Natural killer cell (primary cell): ENCODE data around the gene MTARC2. TPM values are rescaled to one million over a fixed set of nuclear protein-coding genes. Genes with fewer than 3 reads are reported as not detected.

Experiments used
- ATAC-seq, 3 donors: fragments of 150-1000 bp in 2 of 3; fragments of 200-7000 bp in 1 of 3; cut with Tn5 transposase; 1 replicate in 1 of 3; 2 replicates in 2 of 3; pipeline ENCODE4 v1.10.0; 2021; ENCODE audit warnings: mild to moderate bottlenecking in 2 of 3, moderate library complexity in 2 of 3
- DNase-seq, 2 donors: peaks; one replicate each; pipeline versions ENCODE4 v3.0.0 to v3.0.0-alpha.2; 2013 to 2021; ENCODE audit warnings: mixed read lengths in 1 of 2
- H3K27ac ChIP-seq: one replicate; pipeline ENCODE4 v1.5.1; 2013; ENCODE audit warnings: mild to moderate bottlenecking, low read length
- H3K27me3 ChIP-seq: one replicate; pipeline ENCODE4 v1.6.1; 2013; ENCODE audit warnings: low read length; ENCODE audit not compliant: control insufficient read depth, insufficient read depth
- H3K36me3 ChIP-seq: one replicate; pipeline ENCODE4 v1.6.1; 2013; ENCODE audit warnings: low read length; ENCODE audit not compliant: control insufficient read depth, insufficient read depth
- H3K4me1 ChIP-seq: one replicate; pipeline ENCODE4 v1.6.1; 2013; ENCODE audit warnings: low read length; ENCODE audit not compliant: control insufficient read depth, insufficient read depth
- H3K4me3 ChIP-seq: one replicate; pipeline ENCODE4 v1.5.1; 2013; ENCODE audit warnings: low read length
- H3K9me3 ChIP-seq: one replicate; pipeline ENCODE4 v1.6.1; 2013; ENCODE audit warnings: low read length; ENCODE audit not compliant: control insufficient read depth, insufficient read depth
- H3K27ac Mint-ChIP-seq, 2 donors: one replicate each; pipeline ENCODE4 v1.8.0; 2022; ENCODE audit warnings: mild to moderate bottlenecking in 2 of 2, mixed read lengths in 2 of 2, moderate library complexity in 1 of 2
- H3K27me3 Mint-ChIP-seq, 2 donors: one replicate each; pipeline ENCODE4 v1.8.0; 2022; ENCODE audit warnings: low read depth in 2 of 2, mixed read lengths in 2 of 2
- H3K36me3 Mint-ChIP-seq: one replicate; pipeline ENCODE4 v1.8.0; 2022; ENCODE audit warnings: mixed read lengths
- H3K4me1 Mint-ChIP-seq, 2 donors: one replicate each; pipeline ENCODE4 v1.8.0; 2022; ENCODE audit warnings: mixed read lengths in 2 of 2
- H3K4me3 Mint-ChIP-seq: one replicate; pipeline ENCODE4 v1.8.0; 2022; ENCODE audit warnings: mild to moderate bottlenecking, moderate library complexity, mixed read lengths
- H3K9me3 Mint-ChIP-seq, 2 donors: one replicate each; pipeline ENCODE4 v1.8.0; 2022; ENCODE audit warnings: mixed read lengths in 2 of 2
- CTCF ChIP-seq: fragments of 200-600 bp; IDR thresholded peaks from one replicate; pipeline ENCODE4 v1.8.0; 2022; ENCODE audit warnings: antibody characterized with exemption
- WGBS: methylation state at CpG from one replicate; pipeline ENCODE4 v1.1.7; 2013; ENCODE audit warnings: missing lambda C conversion rate; ENCODE audit not compliant: insufficient coverage; 5-methylcytosine and 5-hydroxymethylcytosine counted together
- intact Hi-C: fragments of 100-400 bp; cut with micrococcal nuclease; formaldehyde crosslinking; loops from one replicate; pipeline ENCODE4 v1.14.2; 2022
- total RNA-seq, 4 donors: library from RNA; stranded (reverse); fragments of 120-200 nt in 1 of 4; gene quantifications; one replicate each; pipeline versions ENCODE4 v1.2.3 to v1.2.4, GENCODE V29; 2013 to 2022

The MTARC2 gene
- total RNA-seq, 3 donors from 2014 or later (not counting 1 experiment from before 2014, with no cell fraction given): 0.33 to 1.7 (median 0.45) TPM

- DNase-seq (no peak), ATAC-seq (no peak)
- H3K4me1 ChIP-seq: no peaks in the 10 kb centered on the region
- Mint-ChIP-seq H3K27ac (no peak overlapping the region), H3K4me3 (no peak overlapping the region), H3K27me3 (peaks cover 6 to 7% of the 10 kb centered on the region in 2 donors), H3K9me3 (no peaks in the 10 kb centered on the region), H3K4me1 (no peaks in the 10 kb centered on the region), H3K36me3 (no peaks in the 10 kb centered on the region)
- no peak for TF ChIP-seq CTCF
- H3K36me3 ChIP-seq: no peaks in the 10 kb centered on the region
- no peak overlapping the region for H3K4me3 ChIP-seq
- intact Hi-C loops: no loop called here
- WGBS: 93% methylated on average over 4 of the region's 4 CpGs
- H3K27ac ChIP-seq: no peak overlapping the region
- no peaks in the 10 kb centered on the region for H3K27me3 ChIP-seq
- no peaks in the 10 kb centered on the region for H3K9me3 ChIP-seq
These were observed 39.9 kb upstream of the MTARC2 start for GRCh38 chr1:220708244-220708643.

DNA sequence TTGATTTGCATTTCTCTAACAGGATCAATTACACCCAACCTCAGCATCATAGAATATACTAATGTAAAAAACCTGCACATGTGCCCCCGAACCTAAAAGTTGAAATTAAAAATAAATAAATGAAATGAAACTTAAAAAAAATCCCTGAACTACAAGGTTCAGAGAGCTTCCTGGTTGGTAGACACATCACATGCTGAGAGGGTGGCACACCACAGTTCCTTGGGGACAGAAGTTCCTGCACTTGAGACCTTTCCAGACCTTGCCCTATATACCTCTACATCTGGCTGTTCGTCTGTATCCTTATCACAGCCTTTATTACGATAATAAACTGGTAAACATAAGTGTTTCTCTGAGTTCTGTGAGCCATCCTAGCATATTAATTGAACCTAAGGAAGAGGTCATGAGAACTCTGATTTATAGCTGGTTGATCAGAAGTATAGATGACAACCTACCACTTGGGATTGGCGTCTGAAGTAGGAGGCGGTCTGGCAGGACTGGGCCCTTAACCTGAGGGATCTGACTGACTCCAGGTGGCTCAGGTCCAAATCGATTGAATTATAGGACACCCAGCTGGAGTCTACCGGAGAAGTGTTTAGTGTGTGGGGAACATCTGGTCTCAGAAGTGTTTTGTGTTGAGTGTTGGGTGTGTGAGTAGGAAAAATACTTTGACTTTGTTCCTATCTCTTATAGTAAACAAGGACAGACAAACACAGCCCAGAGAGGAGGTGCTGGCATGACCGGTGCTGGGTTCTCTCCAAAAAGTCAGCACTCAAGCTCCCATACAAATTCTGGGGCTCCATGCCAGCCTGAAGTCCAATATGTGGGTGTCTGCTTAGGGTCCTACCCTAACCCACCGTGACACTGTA, 39.0 kb upstream of the MTARC2 start:
- no peaks in the 10 kb centered on the region for H3K4me1 ChIP-seq
- H3K4me3 Mint-ChIP-seq: no peak overlapping the region
- no peaks in the 10 kb centered on the region for H3K36me3 Mint-ChIP-seq
- H3K9me3 ChIP-seq: no peaks in the 10 kb centered on the region
- no peaks in the 10 kb centered on the region for H3K27me3 ChIP-seq
- H3K27me3 Mint-ChIP-seq: peaks cover under 1 to 3% of the 10 kb centered on the region in 2 donors
- H3K4me1 Mint-ChIP-seq: no peaks in the 10 kb centered on the region
- no peak overlapping the region for H3K27ac Mint-ChIP-seq
- H3K4me3 ChIP-seq: no peak overlapping the region
- 69% methylated on average over 8 of the region's 9 CpGs for WGBS
- no peaks in the 10 kb centered on the region for H3K9me3 Mint-ChIP-seq
- H3K27ac ChIP-seq: no peak overlapping the region
- no peak for ATAC-seq
- TF ChIP-seq CTCF: no peak
- no peak for DNase-seq
- intact Hi-C loops: no loop called here
- no peaks in the 10 kb centered on the region for H3K36me3 ChIP-seq

DNA sequence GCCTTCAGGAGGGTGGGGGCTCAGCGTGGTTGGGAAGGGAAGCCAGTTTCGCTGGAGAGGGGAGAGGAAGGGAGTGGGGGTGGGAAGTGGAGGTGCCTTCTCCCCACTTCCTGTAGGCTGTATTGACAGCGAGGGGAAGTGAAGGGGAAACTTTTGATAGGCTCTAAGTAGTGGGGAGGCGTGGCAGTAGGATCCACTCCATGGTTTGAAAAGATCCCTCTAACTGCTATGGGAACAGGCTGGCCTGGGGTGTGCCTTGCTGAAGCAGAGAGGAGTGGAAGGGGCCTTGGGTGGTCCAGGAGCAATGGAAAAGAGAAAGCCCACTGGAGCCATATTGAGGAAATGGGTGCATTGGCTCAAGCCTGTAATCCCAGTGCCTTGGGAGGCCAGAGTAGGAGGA, 37.8 kb upstream of the MTARC2 start:
- H3K9me3 Mint-ChIP-seq: no peaks in the 10 kb centered on the region
- H3K27ac ChIP-seq: no peak overlapping the region
- H3K4me1 Mint-ChIP-seq: no peaks in the 10 kb centered on the region
- WGBS: 54% methylated on average over 4 of the region's 4 CpGs
- no peak overlapping the region for H3K4me3 ChIP-seq
- no peaks in the 10 kb centered on the region for H3K27me3 ChIP-seq
- no peaks in the 10 kb centered on the region for H3K36me3 ChIP-seq
- no peaks in the 10 kb centered on the region for H3K9me3 ChIP-seq
- H3K4me3 Mint-ChIP-seq: no peak overlapping the region
- H3K27ac Mint-ChIP-seq: no peak overlapping the region
- H3K36me3 Mint-ChIP-seq: no peaks in the 10 kb centered on the region
- no peaks in the 10 kb centered on the region for H3K4me1 ChIP-seq
- no peak for DNase-seq
- no peak for TF ChIP-seq CTCF
- peaks cover under 1 to 11% of the 10 kb centered on the region in 2 donors for H3K27me3 Mint-ChIP-seq
- ATAC-seq: no peak
- intact Hi-C loops: no loop called here
